ENCODE data around the gene ELF4. TPM values are rescaled to one million over a fixed set of nuclear protein-coding genes. Genes with fewer than 3 reads are reported as not detected.

Gene ELF4
- total RNA-seq, 1 experiment from 2014 or later: 19.2 TPM

GRCh38 chrX:130032552-130032951 is 77.7 kb downstream of the ELF4 start:
- ATAC-seq (no peak), DNase-seq (ENCODE audit: low read depth, low spot score) (no peak)
- ChIA-PET POLR2A (no interaction called here), RAD21 (ENCODE audit: low non-redundant PET in 1 of 2, low total read pairs in 2 of 2, uncharacterized antibody in 2 of 2, unreplicated experiment in 2 of 2) (no interaction called here), CTCF (no interaction called here)
- H3K9ac ChIP-seq (ENCODE audit: low read length): no peak overlapping the region
- H3K4me3 ChIP-seq (replicated peaks in 1 of 2; ENCODE audit: low read depth in 1 of 2, low read length in 2 of 2): no peak overlapping the region
- H2AFZ ChIP-seq (ENCODE audit: low read depth, low read length, poor library complexity, severe bottlenecking): no peak overlapping the region
- H3K27me3 ChIP-seq (ENCODE audit: insufficient read depth, low read length): no peaks in the 10 kb centered on the region
- TF ChIP-seq CTCF (IDR thresholded peaks at IDR 0.05 in 2 of 3, conservative IDR thresholded peaks at IDR 0.05 in 1 of 3; ENCODE audit: borderline replicate concordance in 1 of 3, insufficient read depth in 1 of 3, low read depth in 2 of 3, low read length in 2 of 3) (no peak), EZH2 (IDR thresholded peaks at IDR 0.05) (no peak), JUND (IDR thresholded peaks at IDR 0.05) (no peak), CEBPB (IDR thresholded peaks at IDR 0.05; ENCODE audit: low read depth) (no peak), TCF7L2 (IDR thresholded peaks at IDR 0.05; ENCODE audit: borderline replicate concordance, extremely low read depth, insufficient read depth, insufficient read length) (no peak), POLR2AphosphoS5 (IDR thresholded peaks at IDR 0.05; ENCODE audit: low read depth, low read length) (no peak), POLR2A (IDR thresholded peaks at IDR 0.05; ENCODE audit: borderline replicate concordance, extremely low read depth, insufficient read depth, insufficient read length) (no peak), SRF (IDR thresholded peaks at IDR 0.05; ENCODE audit: low read depth) (no peak), ZBTB33 (IDR thresholded peaks at IDR 0.05; ENCODE audit: extremely low read depth, insufficient replicate concordance, low read length) (no peak), REST (IDR thresholded peaks at IDR 0.05; ENCODE audit: low read depth) (no peak), EZH2phosphoT487 (IDR thresholded peaks at IDR 0.05; ENCODE audit: borderline replicate concordance) (no peak), SP1 (IDR thresholded peaks at IDR 0.05; ENCODE audit: low read depth) (no peak), EGR1 (IDR thresholded peaks at IDR 0.05; ENCODE audit: low read depth) (no peak), YY1 (IDR thresholded peaks at IDR 0.05; ENCODE audit: extremely low read depth, insufficient replicate concordance, low read depth, low read length) (no peak), SIN3A (IDR thresholded peaks at IDR 0.05; ENCODE audit: low read depth) (no peak)
- no peaks in the 10 kb centered on the region for H3K9me2 ChIP-seq (ENCODE audit: insufficient read depth)
- no peaks in the 10 kb centered on the region for H3K4me1 ChIP-seq (ENCODE audit: control insufficient read depth in 1 of 2, insufficient read depth in 2 of 2, low read length in 2 of 2)
- no peaks in the 10 kb centered on the region for H4K20me1 ChIP-seq (ENCODE audit: insufficient read depth)
- no TSS peak for BruUV-seq (replicated peaks)
- no peak overlapping the region for H3K27ac ChIP-seq (ENCODE audit: low read depth, low read length)
- H3K9me3 ChIP-seq (ENCODE audit: control insufficient read depth in 1 of 2, insufficient read depth in 1 of 2, low read depth in 1 of 2, low read length in 2 of 2): no peaks in the 10 kb centered on the region
- no peak overlapping the region for H3K4me2 ChIP-seq (ENCODE audit: low read length)
- H3K79me2 ChIP-seq (ENCODE audit: insufficient read depth, low read length): no peaks in the 10 kb centered on the region
- intact Hi-C loops (cut with micrococcal nuclease): no loop called here
- H3K36me3 ChIP-seq (ENCODE audit: control insufficient read depth in 1 of 2, insufficient read depth in 2 of 2, low read length in 2 of 2): peaks cover 0 to 19% of the 10 kb centered on the region in 2 experiments; a peak in 2 of 4 replicates
